SW 1271 (cell line): Measurements from ENCODE around the gene MRM2.
A peak's percentile ranks its signal among the peaks of the same experiment; 100 is the strongest.

Experiments
- DNase-seq, 2 experiments: peaks; one replicate each; lab custom pipeline; 2025; lab: John Stamatoyannopoulos, UW

The MRM2 gene

GRCh38 chr7:2266911-2267310, 24.9 kb upstream of the MRM2 start:
- DNase-seq = no peak

GRCh38 chr7:2264158-2264557, 22.2 kb upstream of the MRM2 start:
- DNase-seq = no peak

- DNase-seq = no peak
Measured at GRCh38 chr7:2263176-2263575, 21.2 kb upstream of the MRM2 start.

- DNase-seq = no peak
Measured at GRCh38 chr7:2261611-2262010, 19.6 kb upstream of the MRM2 start.

- DNase-seq = no peak
Measured at GRCh38 chr7:2260820-2261219, 18.8 kb upstream of the MRM2 start.

- DNase-seq = no peak
Measured at GRCh38 chr7:2259480-2259879, 17.5 kb upstream of the MRM2 start.

GRCh38 chr7:2258661-2259365, 16.8 kb upstream of the MRM2 start:
- DNase-seq = no peak

- no peak for DNase-seq
Measured at GRCh38 chr7:2257651-2258050, 15.6 kb upstream of the MRM2 start.

GRCh38 chr7:2257046-2257551, 15.1 kb upstream of the MRM2 start:
- DNase-seq = no peak

- no peak for DNase-seq
Measured at GRCh38 chr7:2256306-2257045, 14.5 kb upstream of the MRM2 start.

- no peak for DNase-seq
Measured at GRCh38 chr7:2255145-2256139, 13.4 kb upstream of the MRM2 start.

- no peak for DNase-seq
Measured at GRCh38 chr7:2254429-2255144, 12.6 kb upstream of the MRM2 start.

- no peak for DNase-seq
Measured at GRCh38 chr7:2253525-2254244, 11.7 kb upstream of the MRM2 start.

GRCh38 chr7:2253021-2253420, 11.0 kb upstream of the MRM2 start:
- no peak for DNase-seq

GRCh38 chr7:2251841-2252771, 10.1 kb upstream of the MRM2 start:
- DNase-seq = no peak

GRCh38 chr7:2251381-2251780, 9.4 kb upstream of the MRM2 start:
- DNase-seq = no peak

- no peak for DNase-seq
Measured at GRCh38 chr7:2249744-2250323, 7.8 kb upstream of the MRM2 start.

GRCh38 chr7:2248984-2249694, 7.1 kb upstream of the MRM2 start:
- peak; percentile 83 to 88 for DNase-seq
